K562 (cell line): Measurements from ENCODE around the gene COMP. TPM values are rescaled to one million over a fixed set of nuclear protein-coding genes. Genes with fewer than 3 reads are reported as not detected.

ENCODE experiments used
- ATAC-seq: fragments of 200-7000 bp; cut with Tn5 transposase; 3 replicates; pipeline ENCODE4 v1.9.1; 2020; ENCODE audit warnings: moderate library complexity
- BruUV-seq: library from RNA; stranded (reverse); fragments of 400-500 nt; replicated peaks from 2 replicates; lab custom pipeline; 2021; lab: Mats Ljungman, UMichigan
- CTCF ChIA-PET: fragments of 300-600 bp; formaldehyde crosslinking; extraction: SDS; loops from one replicate; lab custom pipeline; 2021; ENCODE audit warnings: low intra/inter-chr PET ratio; lab: Yijun Ruan, JAX
- POLR2A ChIA-PET: fragments of 300-600, 350-650 bp; sonication (Branson Sonifier 250); formaldehyde crosslinking; extraction: SDS; loops from one replicate; lab custom pipeline; 2021; ENCODE audit warnings: antibody characterized with exemption, inconsistent platforms; lab: Yijun Ruan, JAX
- DNase-seq, 4 experiments: peaks; one replicate each; pipeline versions ENCODE4 v3.0.0 to v3.0.0-alpha.2; 2011 to 2018; ENCODE audit warnings: low spot score in 3 of 4, mixed read lengths in 3 of 4; ENCODE audit errors: extremely low read depth in 1 of 4
- FAIRE-seq: peaks from 2 replicates; lab custom pipeline; 2011; peaks lifted over from hg19 to GRCh38; lab: Jason Lieb, UNC
- H2AFZ ChIP-seq: 2 replicates; pipeline ENCODE4 v1.6.0; 2011; ENCODE audit warnings: low read depth, low read length, control low read depth, inconsistent platforms
- H3K27ac ChIP-seq: fragments of 200-600 bp; 3 replicates; pipeline ENCODE4 v1.8.0; 2011; ENCODE audit warnings: low read depth, mild to moderate bottlenecking, control low read depth, inconsistent platforms, low read length, moderate library complexity, mixed read lengths; ENCODE audit errors: extremely low read depth
- H3K27me3 ChIP-seq, 2 experiments: fragments of 300-600 bp in 1 of 2; 2 replicates in 1 of 2; 3 replicates in 1 of 2; pipeline versions ENCODE4 v1.6.0 to v1.8.0; 2011; ENCODE audit warnings: inconsistent platforms in 2 of 2, low read length in 2 of 2, mild to moderate bottlenecking in 1 of 2, mixed read lengths in 1 of 2, moderate library complexity in 1 of 2; ENCODE audit not compliant: control insufficient read depth in 2 of 2, insufficient read depth in 2 of 2
- H3K36me3 ChIP-seq: fragments of 300-600 bp; 3 replicates; pipeline ENCODE4 v1.8.0; 2011; ENCODE audit warnings: mild to moderate bottlenecking, low read length, inconsistent platforms; ENCODE audit not compliant: control insufficient read depth, insufficient read depth
- H3K4me1 ChIP-seq, 2 experiments: fragments of 200-600 bp in 1 of 2; replicated peaks in 1 of 2; 2 replicates in 1 of 2; 3 replicates in 1 of 2; pipeline versions ENCODE4 v1.5.1 to v1.8.0; 2011; ENCODE audit warnings: inconsistent platforms in 2 of 2, low read length in 2 of 2, mild to moderate bottlenecking in 1 of 2, mixed read lengths in 1 of 2, moderate library complexity in 1 of 2; ENCODE audit not compliant: control insufficient read depth in 2 of 2, insufficient read depth in 2 of 2
- H3K4me2 ChIP-seq: 2 replicates; pipeline ENCODE4 v1.6.1; 2011; ENCODE audit warnings: low read length, control low read depth, inconsistent platforms, mixed read lengths; ENCODE audit not compliant: insufficient read depth
- H3K4me3 ChIP-seq: fragments of 200-600 bp; sonication (generic), shearing (Covaris generic); 2 replicates; pipeline ENCODE4 v1.5.1; 2016; ENCODE audit warnings: control low read depth, inconsistent platforms
- H3K79me2 ChIP-seq: fragments of 200-600 bp; 3 replicates; pipeline ENCODE4 v1.8.0; 2011; ENCODE audit warnings: low read length, inconsistent platforms; ENCODE audit not compliant: control insufficient read depth, insufficient read depth
- H3K9ac ChIP-seq, 2 experiments: 2 replicates each; pipeline versions ENCODE4 v1.6.0 to v1.6.1; 2011; ENCODE audit warnings: low read depth in 2 of 2, low read length in 2 of 2, control low read depth in 1 of 2, inconsistent platforms in 1 of 2, mild to moderate bottlenecking in 1 of 2, mixed read lengths in 1 of 2; ENCODE audit not compliant: insufficient read depth in 1 of 2
- H3K9me1 ChIP-seq: one replicate; pipeline ENCODE4 v1.6.0; 2011; ENCODE audit warnings: inconsistent platforms, mild to moderate bottlenecking, low read length, moderate library complexity; ENCODE audit not compliant: control insufficient read depth, insufficient read depth
- H3K9me3 ChIP-seq: replicated peaks from 2 replicates; pipeline ENCODE4 v1.5.1; 2011; ENCODE audit warnings: low read depth, low read length, inconsistent platforms; ENCODE audit not compliant: control insufficient read depth, insufficient read depth
- H4K20me1 ChIP-seq: replicated peaks from 2 replicates; pipeline ENCODE4 v1.6.1; 2011; ENCODE audit warnings: low read length, inconsistent platforms, mixed read lengths; ENCODE audit not compliant: control insufficient read depth, insufficient read depth
- ARID3A ChIP-seq: IDR thresholded peaks from 2 replicates; pipeline ENCODE4 v1.6.1; 2012; ENCODE audit warnings: low read depth, low read length, improper control_type of control experiment, borderline replicate concordance
- CTCF ChIP-seq, 3 experiments: IDR thresholded peaks in 2 of 3; conservative IDR thresholded peaks in 1 of 3; 2 replicates each; pipeline ENCODE4 v1.5.1; 2011 to 2012; ENCODE audit warnings: low read length in 3 of 3, mild to moderate bottlenecking in 3 of 3, control low read depth in 2 of 3, improper control_type of control experiment in 1 of 3, inconsistent platforms in 1 of 3, low read depth in 1 of 3, mixed read lengths in 1 of 3, moderate library complexity in 1 of 3; ENCODE audit not compliant: insufficient read depth in 2 of 3
- HNRNPLL ChIP-seq: fragments of 200-400 bp; formaldehyde crosslinking; IDR thresholded peaks from 2 replicates; pipeline ENCODE4 v1.6.1; 2017; ENCODE audit warnings: low read length, low read depth, mild to moderate bottlenecking; ENCODE audit not compliant: poor library complexity, severe bottlenecking
- ILK ChIP-seq: fragments of 450-650 bp; IDR thresholded peaks from 2 replicates; pipeline ENCODE4 v1.6.1; 2016; ENCODE audit warnings: missing genetic modification characterization, low read depth, mild to moderate bottlenecking, missing compliant biosample characterization, moderate library complexity, borderline replicate concordance
- KAT7 ChIP-seq: sonication (generic); formaldehyde crosslinking; IDR thresholded peaks from 2 replicates; pipeline ENCODE4 v1.8.0; 2022; ENCODE audit warnings: missing genetic modification reagents, mild to moderate bottlenecking, borderline replicate concordance
- MCM5 ChIP-seq: fragments of 450-650 bp; IDR thresholded peaks from 2 replicates; pipeline ENCODE4 v1.6.1; 2016; ENCODE audit warnings: low read depth
- POLR2G ChIP-seq: fragments of 200-400 bp; formaldehyde crosslinking; IDR thresholded peaks from 2 replicates; pipeline ENCODE4 v1.6.1; 2017; ENCODE audit warnings: low read depth, mild to moderate bottlenecking, antibody characterized with exemption, low read length, moderate library complexity
- SNRNP70 ChIP-seq: fragments of 200-400 bp; formaldehyde crosslinking; optimal IDR thresholded peaks from 2 replicates; pipeline ENCODE3; 2017; ENCODE audit warnings: low read depth, low read length
- SPI1 ChIP-seq: IDR thresholded peaks from 2 replicates; pipeline ENCODE4 v1.6.1; 2011; ENCODE audit warnings: low read depth, low read length, control low read depth, borderline replicate concordance
- XRCC3 ChIP-seq: fragments of 450-650 bp; IDR thresholded peaks from 2 replicates; pipeline ENCODE4 v1.6.1; 2017; ENCODE audit warnings: mild to moderate bottlenecking, moderate library complexity
- ZFP1 ChIP-seq: fragments of 450-650 bp; formaldehyde crosslinking; IDR thresholded peaks from 2 replicates; pipeline ENCODE4 v1.4.0; 2020; ENCODE audit warnings: mild to moderate bottlenecking, mixed read lengths
- ZNF121 ChIP-seq: sonication (generic); formaldehyde crosslinking; conservative IDR thresholded peaks from 2 replicates; pipeline ENCODE4 v1.8.0; 2022; ENCODE audit warnings: missing genetic modification reagents
- ZNF146 ChIP-seq: IDR thresholded peaks from one replicate; pipeline ENCODE4 v1.6.1; 2018; ENCODE audit warnings: missing compliant biosample characterization; ENCODE audit not compliant: unreplicated experiment
- ZNF324 ChIP-seq: fragments of 250-450 bp; sonication (Bioruptor Pico); IDR thresholded peaks from 2 replicates; pipeline ENCODE4 v1.4.0; 2020; ENCODE audit warnings: mild to moderate bottlenecking
- ZNF583 ChIP-seq: fragments of 250-450 bp; sonication (Bioruptor Pico); IDR thresholded peaks from 2 replicates; pipeline ENCODE4 v1.4.0; 2020
- WGBS: fragments of 100-300 bp; shearing (Covaris generic); methylation state at CpG from one replicate; pipeline ENCODE4 v1.1.6; 2016; ENCODE audit warnings: low coverage, mixed read lengths; ENCODE audit not compliant: insufficient coverage; ENCODE audit errors: missing lambda C conversion rate; 5-methylcytosine and 5-hydroxymethylcytosine counted together
- in situ Hi-C: fragments of 300-500 bp; cut with MboI; formaldehyde crosslinking; loops from 4 replicates; pipeline ENCODE4 v1.15.0; 2018; ENCODE audit warnings: inconsistent platforms, mixed read lengths
- intact Hi-C: fragments of 100-400 bp; cut with micrococcal nuclease; formaldehyde crosslinking; loops from 2 replicates; pipeline ENCODE4 v1.14.2; 2022
- polyA plus RNA-seq, 8 experiments: library from polyadenylated mRNA; depleted of rRNA in 4 of 8; stranded (reverse) in 5 of 8; unstranded in 3 of 8; fragments of >200 nt; fragmentation: Nextera tagmentation in 2 of 8; fragmentation: Illumina TruSeq in 1 of 8; extraction: Ambion mirVana in 2 of 8; extraction: Trizol in 1 of 8; gene quantifications; 2 replicates each; pipeline versions ENCODE4 v1.2.1 to v1.2.3, GENCODE V29; 2011 to 2014; ENCODE audit warnings: inconsistent platforms in 1 of 8, missing spikeins in 1 of 8
- total RNA-seq, 7 experiments: library from RNA; depleted of rRNA in 6 of 7; stranded (reverse); fragments of >200 nt in 6 of 7; fragmentation: Illumina TruSeq in 2 of 7; extraction: Trizol in 2 of 7; gene quantifications; 2 replicates each; pipeline versions ENCODE4 v1.2.1 to v1.2.3, GENCODE V29; 2011 to 2021; ENCODE audit warnings: low replicate concordance in 1 of 7
- TF ChIP-seq, protein P1 (sequence below): fragments of 150-350 bp; IDR thresholded peaks from 2 replicates; pipeline ENCODE4 v1.6.1; 2014; ENCODE audit warnings: low read depth, mild to moderate bottlenecking, low read length, borderline replicate concordance

The COMP gene
- total and polyA plus RNA-seq, 9 of the 15 experiments (the other 6 are each of a cell fraction or from before 2014, with no cell fraction given) = 0.07 TPM; not detected in 8

- ATAC-seq (no peak), DNase-seq (no peak), FAIRE-seq (no peak)
- ChIA-PET CTCF (no interaction called here), POLR2A (interaction anchor here (0.6 to 0.7 kb wide), 2 partner anchors 11 to 130 kb away, joined by 3 read pairs; no protein-coding TSS in a partner anchor)
- Histone ChIP-seq H3K4me2 (no peak overlapping the region), H3K9me3 (no peaks in the 10 kb centered on the region), H3K79me2 (no peaks in the 10 kb centered on the region), H3K36me3 (no peaks in the 10 kb centered on the region), H3K9ac (no peak overlapping the region), H3K4me3 (no peak overlapping the region), H3K4me1 (peaks cover 7 to 71% of the 10 kb centered on the region in 2 experiments; a peak in 3 of 5 replicates), H3K27me3 (peaks cover 19 to 76% of the 10 kb centered on the region in 2 experiments; a peak in 4 of 5 replicates), H3K27ac (no peak overlapping the region), H3K9me1 (no peaks in the 10 kb centered on the region), H2AFZ (no peak overlapping the region), H4K20me1 (peaks cover 9% of the 10 kb centered on the region)
- BruUV-seq = no TSS peak
- in situ Hi-C loops (no loop called here), intact Hi-C loops (no loop called here)
- WGBS = 15% methylated on average over 10 of the region's 10 CpGs
- TF ChIP-seq ARID3A (no peak), ZNF121 (peak; percentile 87), POLR2G (0 out of 2 replicates have a peak, but pooled peaks have one; percentile 27), SPI1 (no peak), ZNF324 (no peak), ILK (tag) (no peak), MCM5 (no peak), HNRNPLL (no peak), SNRNP70 (no peak), ZFP1 (no peak), KAT7 (CRISPR knock-in tag) (no peak), ZNF146 (CRISPR knock-in tag) (no peak), ZNF583 (CRISPR knock-in tag) (no peak), XRCC3 (no peak), CTCF (IDR thresholded peaks at IDR 0.05 in 2 of 3, conservative IDR thresholded peaks at IDR 0.05 in 1 of 3; ENCODE audit: insufficient read depth in 2 of 3, low read depth in 1 of 3, low read length in 3 of 3) (peak in 1 of 3 experiments; percentile 26; a peak in 1 of 6 replicates)
- TF ChIP-seq, protein P1, sequence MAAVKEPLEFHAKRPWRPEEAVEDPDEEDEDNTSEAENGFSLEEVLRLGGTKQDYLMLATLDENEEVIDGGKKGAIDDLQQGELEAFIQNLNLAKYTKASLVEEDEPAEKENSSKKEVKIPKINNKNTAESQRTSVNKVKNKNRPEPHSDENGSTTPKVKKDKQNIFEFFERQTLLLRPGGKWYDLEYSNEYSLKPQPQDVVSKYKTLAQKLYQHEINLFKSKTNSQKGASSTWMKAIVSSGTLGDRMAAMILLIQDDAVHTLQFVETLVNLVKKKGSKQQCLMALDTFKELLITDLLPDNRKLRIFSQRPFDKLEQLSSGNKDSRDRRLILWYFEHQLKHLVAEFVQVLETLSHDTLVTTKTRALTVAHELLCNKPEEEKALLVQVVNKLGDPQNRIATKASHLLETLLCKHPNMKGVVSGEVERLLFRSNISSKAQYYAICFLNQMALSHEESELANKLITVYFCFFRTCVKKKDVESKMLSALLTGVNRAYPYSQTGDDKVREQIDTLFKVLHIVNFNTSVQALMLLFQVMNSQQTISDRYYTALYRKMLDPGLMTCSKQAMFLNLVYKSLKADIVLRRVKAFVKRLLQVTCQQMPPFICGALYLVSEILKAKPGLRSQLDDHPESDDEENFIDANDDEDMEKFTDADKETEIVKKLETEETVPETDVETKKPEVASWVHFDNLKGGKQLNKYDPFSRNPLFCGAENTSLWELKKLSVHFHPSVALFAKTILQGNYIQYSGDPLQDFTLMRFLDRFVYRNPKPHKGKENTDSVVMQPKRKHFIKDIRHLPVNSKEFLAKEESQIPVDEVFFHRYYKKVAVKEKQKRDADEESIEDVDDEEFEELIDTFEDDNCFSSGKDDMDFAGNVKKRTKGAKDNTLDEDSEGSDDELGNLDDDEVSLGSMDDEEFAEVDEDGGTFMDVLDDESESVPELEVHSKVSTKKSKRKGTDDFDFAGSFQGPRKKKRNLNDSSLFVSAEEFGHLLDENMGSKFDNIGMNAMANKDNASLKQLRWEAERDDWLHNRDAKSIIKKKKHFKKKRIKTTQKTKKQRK = no peak
Observed at GRCh38 chr19:18780631-18781030, 10.5 kb downstream of the COMP start.
